Spinal cord (tissue), 4 donors: ENCODE data around the gene ALDH8A1. TPM values are rescaled to one million over a fixed set of nuclear protein-coding genes. Genes with fewer than 3 reads are reported as not detected.

Source experiments
- polyA plus RNA-seq, 2 donors: library from polyadenylated mRNA; unstranded; fragments of 120-200 nt; gene quantifications; one replicate each; pipeline ENCODE4 v1.2.1, GENCODE V29; 2013; ENCODE audit not compliant: insufficient read length in 2 of 2
- total RNA-seq, 2 donors: library from RNA; depleted of rRNA in 1 of 2; stranded (reverse); fragments of 120-200 nt in 1 of 2; fragments of >200 nt in 1 of 2; gene quantifications; one replicate each; pipeline versions ENCODE4 v1.2.3 to v1.2.4, GENCODE V29; 2013 to 2014

The ALDH8A1 gene
- total and polyA plus RNA-seq, 4 donors = 1.1 to 3.0 (median 1.6) TPM

Other genes with a start within 250 kb of the ALDH8A1 start
- gene HBS1L, start 104.7 kb upstream of the ALDH8A1 start, total RNA-seq = 100 to 1,000 TPM in 1 of 2 donors, 10 to 100 TPM in 1; 98.2 to 121 TPM
- gene HBS1L, start 104.7 kb upstream of the ALDH8A1 start, polyA plus RNA-seq = 10 to 100 TPM; 63.7 to 80.0 TPM
- 1 to 10 TPM; 2.2 to 3.9 TPM for gene MYB, start 231.2 kb upstream of the ALDH8A1 start, total RNA-seq
- 1 to 10 TPM; 2.0 to 2.5 TPM for gene MYB, start 231.2 kb upstream of the ALDH8A1 start, polyA plus RNA-seq